ENCODE results near the gene TPST1.
"Not testable (repeated sequence)": the region's sequence is repeated elsewhere in the genome, so short reads cannot be mapped to it uniquely, and the experiment has no call there.

Gene TPST1

DNA sequence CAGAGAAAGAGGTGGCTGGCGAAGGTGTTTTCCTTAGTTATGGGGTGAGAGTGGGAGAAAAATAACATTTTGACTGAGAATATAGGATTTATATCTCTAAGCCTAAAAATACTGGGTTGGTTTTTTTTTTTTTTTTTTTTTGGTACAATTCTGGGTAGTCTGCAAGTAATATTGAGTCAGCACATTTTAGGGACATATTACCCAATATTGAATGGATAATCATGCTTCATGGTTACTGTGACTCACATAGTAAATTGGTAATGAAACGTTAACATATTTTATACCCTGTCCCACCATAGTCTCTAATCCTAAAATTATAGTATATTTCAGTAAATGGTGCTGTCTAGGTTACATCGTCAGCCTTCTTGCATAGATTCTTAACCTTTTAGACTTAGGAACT is 91.4 kb downstream of the TPST1 start:
- no peak for ATAC-seq

DNA sequence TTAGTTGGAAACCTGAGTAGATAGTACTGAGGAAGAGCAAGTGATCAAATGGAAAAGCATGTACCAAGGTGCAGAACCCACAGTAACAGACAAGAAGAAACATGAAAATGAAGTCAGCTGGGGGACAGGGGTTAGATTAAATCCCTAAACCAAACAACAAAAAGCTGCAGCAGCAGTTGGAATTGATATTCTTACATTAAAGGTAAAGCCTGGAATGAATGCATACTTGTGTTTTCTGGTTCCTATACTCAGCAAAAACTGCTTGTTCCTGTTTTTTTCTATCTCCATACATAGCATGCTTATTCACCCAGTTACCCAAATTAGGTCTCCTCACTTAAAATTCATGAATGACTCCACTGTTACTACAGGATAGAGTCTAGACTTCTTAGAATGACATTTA is 92.4 kb downstream of the TPST1 start:
- no peak for ATAC-seq

GRCh38 chr7:66301249-66301648 is 96.1 kb downstream of the TPST1 start:
- no peak for ATAC-seq

DNA sequence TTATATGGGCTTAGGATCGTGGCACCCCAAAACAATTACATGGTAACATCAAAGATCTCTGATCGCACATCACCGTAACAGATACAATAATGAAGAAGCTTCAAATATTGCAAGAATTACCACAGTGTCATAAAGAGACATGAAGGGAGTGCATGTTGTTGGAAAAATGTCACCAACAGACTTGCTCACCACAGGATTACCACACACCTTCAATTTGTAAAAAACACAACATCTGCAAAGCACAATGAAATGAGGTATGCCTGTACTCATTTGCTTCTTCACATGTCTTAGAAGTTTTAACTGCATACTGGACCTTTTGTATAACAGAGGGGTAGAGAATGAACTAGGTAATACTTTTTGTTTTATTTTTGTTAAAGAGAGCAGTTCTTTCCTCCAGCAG is 96.6 kb downstream of the TPST1 start:
- no peak for ATAC-seq

DNA sequence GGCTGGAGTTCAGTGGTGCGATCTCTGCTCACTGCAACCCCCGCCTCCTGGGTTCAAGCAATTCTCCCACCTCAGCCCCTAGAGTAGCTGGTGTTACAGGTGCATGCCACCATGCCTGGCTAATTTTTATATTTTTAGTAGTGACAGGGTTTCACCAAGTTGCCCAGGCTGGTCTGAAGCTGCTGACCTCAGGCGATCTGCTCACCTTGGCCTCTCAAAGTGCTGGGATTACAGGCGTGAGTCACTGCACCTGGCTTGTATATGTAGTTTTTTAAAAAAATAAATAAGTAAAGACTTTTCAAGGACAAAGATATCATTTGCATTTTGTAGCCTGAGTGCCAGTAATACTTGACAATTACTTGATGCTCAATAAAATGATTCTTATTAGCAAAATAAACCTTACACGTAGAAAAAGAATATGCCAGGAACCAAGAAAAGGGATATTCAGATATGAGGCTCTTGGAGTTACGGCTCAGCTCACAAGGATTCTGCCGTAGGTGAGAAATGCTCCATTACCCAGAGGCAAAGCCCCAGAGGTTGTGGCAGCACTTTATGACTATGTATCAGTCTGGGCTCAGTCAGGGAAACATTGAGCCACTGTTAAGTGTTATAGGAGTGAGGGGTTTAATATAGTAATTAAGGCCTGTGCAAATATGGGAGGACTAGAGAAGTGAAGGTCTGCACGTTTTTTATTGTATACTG is 98.5 kb downstream of the TPST1 start:
- no peak for ATAC-seq

DNA sequence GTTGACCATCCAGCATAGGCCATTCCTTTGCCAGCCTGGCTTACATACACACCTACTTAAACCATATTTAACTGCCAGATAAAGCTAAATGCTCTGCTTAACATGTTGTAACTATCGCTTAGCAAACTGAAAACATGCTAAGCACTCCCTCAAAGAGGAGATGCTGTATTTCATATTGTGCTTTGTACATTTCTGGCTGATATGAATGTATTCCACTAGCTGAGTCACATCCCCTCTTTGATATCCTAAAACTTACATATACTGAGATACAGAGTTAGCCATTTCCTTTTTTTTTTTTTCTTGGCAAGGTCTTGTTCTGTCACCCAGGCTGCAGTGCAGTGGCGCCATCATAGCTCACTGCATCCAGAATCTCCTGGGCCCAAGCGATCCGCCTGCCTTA is 99.4 kb downstream of the TPST1 start:
- no peak for ATAC-seq

GRCh38 chr7:66306243-66306642 is 101.1 kb downstream of the TPST1 start:
- ATAC-seq: no peak

GRCh38 chr7:66307591-66308215 is 102.6 kb downstream of the TPST1 start:
- no peak for ATAC-seq

GRCh38 chr7:66308411-66308810 is 103.3 kb downstream of the TPST1 start:
- no peak for ATAC-seq

- ATAC-seq: no peak
These were observed 105.5 kb downstream of the TPST1 start for GRCh38 chr7:66310620-66311019.

DNA sequence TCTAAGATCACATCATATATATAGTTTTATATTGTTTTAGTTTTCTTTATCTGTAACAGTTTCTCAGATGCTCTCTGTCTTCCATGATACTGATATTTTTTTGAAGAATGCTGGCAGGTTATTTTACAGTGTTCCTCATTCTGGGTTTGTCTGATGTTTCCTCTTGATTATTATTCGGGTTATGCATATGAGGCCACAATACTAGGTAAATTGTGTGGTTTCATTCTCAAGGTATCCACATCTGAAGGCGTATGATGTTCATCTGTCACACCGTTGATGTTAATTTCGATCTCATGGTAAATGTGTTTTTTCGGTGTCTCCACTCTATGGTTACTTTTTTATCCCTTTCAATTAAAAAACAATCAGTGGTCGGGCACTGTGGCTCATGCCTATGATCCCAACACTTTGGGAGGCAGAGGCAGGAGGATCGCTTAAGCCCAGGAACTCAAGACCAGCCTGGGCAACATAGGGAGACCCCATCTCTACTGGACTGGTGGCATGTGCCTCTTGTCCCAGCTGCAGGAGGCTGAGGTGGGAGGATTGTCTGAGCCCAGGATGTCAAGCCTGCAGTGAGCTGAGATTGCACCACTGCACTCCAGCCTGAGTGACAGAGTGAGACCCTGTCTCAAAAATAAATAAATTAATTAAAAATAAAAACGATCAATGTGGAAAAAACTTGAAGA is 108.9 kb downstream of the TPST1 start:
- ATAC-seq: no peak

DNA sequence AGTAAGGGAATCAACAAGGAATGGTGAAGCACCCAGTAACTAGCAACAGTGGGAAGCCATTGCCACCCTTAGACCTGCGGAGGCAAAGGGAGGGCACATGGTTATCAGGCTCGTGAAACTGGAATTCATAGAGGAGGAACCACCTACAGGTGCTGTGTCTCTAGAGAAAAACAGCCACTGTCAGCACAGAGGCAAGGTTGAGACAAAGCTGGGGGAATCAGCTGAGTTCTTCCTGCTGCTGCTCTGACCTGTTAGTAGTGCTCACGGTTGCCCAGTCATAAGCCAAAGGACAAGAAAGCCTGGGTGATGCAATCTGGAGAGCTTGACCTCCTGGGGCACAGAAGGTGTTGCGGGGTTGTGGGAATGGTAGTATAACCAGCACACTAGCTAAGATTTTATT is 110.1 kb downstream of the TPST1 start:
- ATAC-seq: no peak

GRCh38 chr7:66319407-66319979 is 114.4 kb downstream of the TPST1 start:
- ATAC-seq: no peak

DNA sequence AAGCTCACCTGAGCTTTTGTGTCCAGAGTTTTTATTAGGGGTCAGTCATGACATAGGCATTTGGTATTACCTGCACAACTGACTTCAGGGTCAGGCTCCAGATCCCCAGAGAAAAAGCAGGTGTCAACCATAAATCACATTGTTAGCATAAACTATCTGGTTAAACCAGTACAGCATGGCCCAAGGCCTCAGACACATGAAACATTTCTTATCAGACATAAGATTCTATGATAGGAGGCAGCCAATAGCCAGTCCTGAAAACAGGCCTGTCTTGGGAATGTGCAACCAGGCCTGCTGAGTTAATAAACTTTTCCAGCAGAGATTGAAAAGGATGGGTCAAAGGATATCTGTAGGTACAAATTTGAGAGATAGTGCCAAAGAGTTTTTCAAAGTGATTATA is 116.1 kb downstream of the TPST1 start:
- no peak for ATAC-seq

DNA sequence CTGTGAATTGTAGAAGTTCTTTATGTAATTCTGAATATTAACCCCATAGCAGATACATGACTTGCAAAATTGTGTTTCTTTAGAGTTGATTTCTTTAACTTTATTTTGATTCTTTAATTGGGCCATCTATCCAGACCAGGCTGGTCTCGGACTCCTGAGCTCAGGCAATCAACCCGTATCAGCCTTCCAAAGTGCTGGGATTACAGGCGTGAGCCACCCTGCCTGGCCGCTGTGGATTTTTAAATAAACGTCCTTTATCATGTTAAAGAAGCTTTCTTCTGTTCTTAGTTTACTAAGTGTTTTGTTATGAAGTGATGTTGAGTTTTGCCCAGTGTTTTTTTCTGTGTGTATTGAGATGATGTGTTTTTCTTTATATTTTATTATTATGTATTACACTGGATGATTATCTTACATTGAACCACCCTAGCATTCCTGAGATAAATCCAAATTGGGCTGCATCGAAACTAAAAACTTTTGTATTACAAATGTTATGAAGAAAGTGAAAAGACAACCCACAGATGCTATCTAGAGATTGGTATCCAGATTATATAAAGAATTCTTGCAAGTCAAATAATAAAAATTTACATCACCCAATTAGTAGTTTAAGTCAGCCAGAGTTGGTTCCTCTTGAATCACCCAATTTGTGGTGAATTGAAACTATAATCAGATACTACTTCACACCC is 118.1 kb downstream of the TPST1 start:
- no peak for ATAC-seq

- ATAC-seq: not testable (repeated sequence)
These were observed 119.9 kb downstream of the TPST1 start for GRCh38 chr7:66324985-66325384.

DNA sequence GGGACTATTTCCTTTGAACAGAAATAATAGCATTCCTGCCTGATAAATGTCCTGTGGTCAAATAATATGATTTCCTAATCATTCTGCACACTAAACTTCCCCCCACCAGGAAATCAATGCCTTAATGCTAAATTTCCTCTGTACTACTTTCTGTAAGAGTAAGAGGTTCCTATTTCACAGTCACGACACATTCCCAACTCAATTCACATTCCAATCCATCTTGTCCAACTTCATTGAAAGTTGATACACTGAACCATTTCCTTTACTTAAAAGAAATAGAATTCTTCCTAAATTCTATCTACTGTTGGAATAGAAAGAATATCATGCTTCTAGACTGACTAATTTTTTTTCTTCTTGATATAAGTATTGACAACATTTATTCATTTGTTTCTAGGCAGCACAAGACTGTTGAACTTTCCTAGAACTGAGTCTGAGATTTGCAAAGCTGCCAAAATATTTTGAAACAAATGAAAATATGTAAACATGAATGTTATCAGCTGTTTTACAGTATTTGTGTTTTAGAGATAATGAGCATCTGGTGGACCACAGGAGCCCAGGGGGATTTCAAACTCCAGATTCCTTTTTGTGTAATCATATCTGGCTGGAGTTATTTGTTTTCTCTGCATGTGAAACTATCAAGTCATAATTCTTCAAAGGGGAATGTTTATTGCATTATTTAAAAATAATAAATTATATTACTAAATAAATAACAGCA is 121.5 kb downstream of the TPST1 start:
- ATAC-seq: no peak

DNA sequence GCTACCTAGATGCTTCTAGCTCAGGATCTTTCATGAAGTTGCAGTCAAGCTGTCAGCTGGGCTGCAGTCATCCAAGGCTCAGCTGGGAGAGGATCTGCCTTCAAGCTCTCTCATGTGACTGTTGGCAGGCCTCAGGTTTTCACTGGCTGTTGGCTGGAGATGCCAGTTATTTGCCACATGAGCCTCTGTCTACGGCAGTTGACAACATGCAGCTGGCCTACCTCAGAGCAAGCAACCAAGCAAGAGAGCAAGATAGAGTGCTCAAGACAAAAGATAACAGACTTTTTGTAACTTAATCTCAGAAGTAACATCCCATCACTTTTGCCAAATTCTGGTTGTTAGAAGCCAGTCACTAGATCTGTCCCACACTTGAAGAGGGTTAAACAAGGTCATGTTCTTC is 125.8 kb downstream of the TPST1 start:
- no peak for ATAC-seq

DNA sequence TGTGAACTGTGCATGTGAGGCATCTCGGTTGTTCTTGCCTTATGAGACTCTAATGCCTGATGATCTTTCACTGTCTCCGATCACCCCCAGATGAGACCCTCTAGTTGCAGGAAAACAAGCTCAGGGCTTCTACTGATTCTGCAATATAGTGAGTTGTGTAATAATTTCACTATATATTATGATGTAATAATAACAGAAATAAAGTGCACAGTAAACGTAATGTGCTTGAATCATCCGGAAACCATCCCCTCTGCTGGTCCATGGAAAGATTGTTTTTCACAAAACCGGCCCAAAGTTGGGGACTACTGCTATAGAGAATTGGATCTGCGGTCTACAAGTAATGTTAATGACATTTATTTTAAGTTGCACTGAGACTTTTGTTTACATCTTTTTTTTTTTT is 126.7 kb downstream of the TPST1 start:
- ATAC-seq: no peak

- no peak for ATAC-seq
These were observed 128.3 kb downstream of the TPST1 start for GRCh38 chr7:66333443-66333842.

DNA sequence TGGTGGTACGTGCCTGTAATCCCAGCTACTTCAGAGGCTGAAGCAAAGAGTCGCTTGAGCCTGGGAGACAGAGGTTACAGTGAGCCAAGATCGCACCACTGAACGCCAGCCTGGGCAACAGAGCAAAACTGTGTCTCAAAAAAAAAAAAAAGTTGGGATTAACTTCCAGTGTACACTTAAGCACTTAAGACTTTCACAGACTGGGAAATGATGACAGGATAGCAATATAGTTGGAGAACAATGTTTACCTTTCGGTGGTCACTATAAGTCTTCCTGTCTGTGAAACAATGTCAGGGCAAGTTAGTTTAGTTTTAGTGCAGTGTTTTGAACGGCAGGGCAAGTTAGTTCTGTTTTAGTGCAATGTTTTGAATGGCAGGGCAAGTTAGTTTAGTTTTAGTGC is 130.2 kb downstream of the TPST1 start:
- no peak for ATAC-seq

DNA sequence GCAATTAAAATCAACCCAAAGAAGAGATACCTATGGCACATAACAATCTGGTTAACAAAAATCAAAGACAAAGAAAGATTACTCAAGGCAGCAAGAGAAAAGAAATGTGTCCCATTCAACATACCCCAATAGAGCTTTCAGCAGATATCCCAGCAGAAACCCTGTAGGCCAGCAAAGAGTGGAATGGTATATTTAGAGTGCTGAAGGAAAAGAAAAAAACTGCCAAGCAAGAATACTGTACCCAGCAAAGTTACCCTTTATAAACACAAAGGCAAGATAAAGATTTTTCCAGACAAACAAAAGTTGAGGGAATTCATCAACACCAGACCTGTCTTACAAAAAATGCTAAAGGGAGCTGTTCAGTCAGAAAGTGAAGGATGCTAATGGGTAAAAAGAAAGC is 131.6 kb downstream of the TPST1 start:
- ATAC-seq: no peak

GRCh38 chr7:66339141-66339540 is 134.0 kb downstream of the TPST1 start:
- ATAC-seq: no peak

Measured in activated CD4-positive, CD25-positive, alpha-beta regulatory T cell treated with anti-CD3 and anti-CD28 coated beads, Interleukin-2, amount 50 U/mL, for 24 hours (primary cell).